ENCODE data around the gene PRAC2. TPM values are rescaled to one million over a fixed set of nuclear protein-coding genes. Genes with fewer than 3 reads are reported as not detected.
"Not testable (repeated sequence)": the region's sequence is repeated elsewhere in the genome, so short reads cannot be mapped to it uniquely, and the experiment has no call there.

The PRAC2 gene
- total RNA-seq, 2 experiments from 2014 or later = not detected

- Mint-ChIP-seq H3K4me1 (ENCODE audit: low read depth) (no peaks in the 10 kb centered on the region), H3K27me3 (ENCODE audit: low read depth) (peaks cover 46% of the 10 kb centered on the region), H3K36me3 (ENCODE audit: low read depth) (no peaks in the 10 kb centered on the region), H3K9me3 (ENCODE audit: insufficient read depth) (no peaks in the 10 kb centered on the region), H3K27ac (no peak overlapping the region), H3K4me3 (no peak overlapping the region)
- DNase-seq (no peak), ATAC-seq (no peak)
- POLR2A ChIA-PET = no interaction called here
- CTCF ChIA-PET = interaction anchor here (2.4 kb wide), 1 partner anchor 13 kb away, joined by 6 read pairs; the partner anchor contains the start of gene PRAC2
Measured at GRCh38 chr17:48711128-48711527, 11.9 kb upstream of the PRAC2 start.

- Mint-ChIP-seq H3K36me3 (ENCODE audit: low read depth) (peaks cover 4% of the 10 kb centered on the region), H3K4me3 (no peak overlapping the region), H3K4me1 (ENCODE audit: low read depth) (peaks cover 11% of the 10 kb centered on the region), H3K27me3 (ENCODE audit: low read depth) (peaks cover 49% of the 10 kb centered on the region), H3K27ac (no peak overlapping the region), H3K9me3 (ENCODE audit: insufficient read depth) (no peaks in the 10 kb centered on the region)
- ATAC-seq = no peak
- CTCF ChIA-PET = interaction anchor here (1.0 to 2.7 kb wide), 3 partner anchors 8 to 75 kb away, joined by 3 to 16 read pairs (median 7); partner anchors contain the start of gene PRAC2
- POLR2A ChIA-PET = no interaction called here
- no peak for DNase-seq
Measured at GRCh38 chr17:48715496-48716399, 7.2 kb upstream of the PRAC2 start.

GRCh38 chr17:48716549-48716948 lies 6.4 kb upstream of the PRAC2 start:
- H3K4me3 Mint-ChIP-seq = not testable (repeated sequence)
- H3K27me3 Mint-ChIP-seq (ENCODE audit: low read depth) = peaks cover 51% of the 10 kb centered on the region

GRCh38 chr17:48717367-48718226 lies 5.4 kb upstream of the PRAC2 start:
- H3K27me3 Mint-ChIP-seq (ENCODE audit: low read depth) = peaks cover 58% of the 10 kb centered on the region
- no peaks in the 10 kb centered on the region for H3K9me3 Mint-ChIP-seq (ENCODE audit: insufficient read depth)
- H3K4me3 Mint-ChIP-seq = no peak overlapping the region
- ChIA-PET POLR2A (no interaction called here), CTCF (interaction anchor here (0.6 to 2.7 kb wide), 8 partner anchors 10 to 161 kb away, joined by 3 to 16 read pairs (median 4); no protein-coding TSS in a partner anchor)
- H3K27ac Mint-ChIP-seq = no peak overlapping the region
- peaks cover 4% of the 10 kb centered on the region for H3K36me3 Mint-ChIP-seq (ENCODE audit: low read depth)
- no peak for ATAC-seq
- peaks cover 16% of the 10 kb centered on the region for H3K4me1 Mint-ChIP-seq (ENCODE audit: low read depth)
- DNase-seq = no peak

More at GRCh38 chr17:48716549-48716948, 6.4 kb upstream of the PRAC2 start:
- ATAC-seq; DNase-seq; H3K27ac Mint-ChIP-seq; POLR2A ChIA-PET; H3K9me3 Mint-ChIP-seq (ENCODE audit: insufficient read depth); H3K36me3 Mint-ChIP-seq (ENCODE audit: low read depth): not testable (repeated sequence)
- CTCF ChIA-PET = interaction anchor here (0.9 to 2.7 kb wide), 5 partner anchors 21 to 162 kb away, joined by 3 to 16 read pairs (median 5); no protein-coding TSS in a partner anchor
- peaks cover 11% of the 10 kb centered on the region for H3K4me1 Mint-ChIP-seq (ENCODE audit: low read depth)

GRCh38 chr17:48718227-48718760 lies 4.7 kb upstream of the PRAC2 start:
- ATAC-seq = no peak
- peaks cover 4% of the 10 kb centered on the region for H3K36me3 Mint-ChIP-seq (ENCODE audit: low read depth)
- CTCF ChIA-PET = interaction anchor here (1.0 to 2.7 kb wide), 6 partner anchors 9 to 161 kb away, joined by 3 to 16 read pairs (median 4); no protein-coding TSS in a partner anchor
- POLR2A ChIA-PET = no interaction called here
- no peaks in the 10 kb centered on the region for H3K9me3 Mint-ChIP-seq (ENCODE audit: insufficient read depth)
- peak overlapping the region; percentile 1 for H3K4me3 Mint-ChIP-seq
- DNase-seq = no peak
- peaks cover 63% of the 10 kb centered on the region for H3K27me3 Mint-ChIP-seq (ENCODE audit: low read depth)
- H3K27ac Mint-ChIP-seq = peak overlapping the region; percentile 20
- peaks cover 20% of the 10 kb centered on the region for H3K4me1 Mint-ChIP-seq (ENCODE audit: low read depth)

GRCh38 chr17:48718761-48719641 lies 4.0 kb upstream of the PRAC2 start:
- H3K27me3 Mint-ChIP-seq (ENCODE audit: low read depth) = peaks cover 70% of the 10 kb centered on the region
- ChIA-PET POLR2A (no interaction called here), CTCF (interaction anchor here (1.2 to 1.9 kb wide), 5 partner anchors 30 to 160 kb away, joined by 3 to 8 read pairs (median 4); no protein-coding TSS in a partner anchor)
- no peak for ATAC-seq
- no peaks in the 10 kb centered on the region for H3K9me3 Mint-ChIP-seq (ENCODE audit: insufficient read depth)
- H3K4me3 Mint-ChIP-seq = peak overlapping the region; percentile 38
- peak overlapping the region; percentile 52 for H3K27ac Mint-ChIP-seq
- H3K4me1 Mint-ChIP-seq (ENCODE audit: low read depth) = peaks cover 26% of the 10 kb centered on the region
- H3K36me3 Mint-ChIP-seq (ENCODE audit: low read depth) = peaks cover 4% of the 10 kb centered on the region
- no peak for DNase-seq

GRCh38 chr17:48719642-48720265 lies 3.2 kb upstream of the PRAC2 start:
- POLR2A ChIA-PET = no interaction called here
- H3K36me3 Mint-ChIP-seq (ENCODE audit: low read depth) = peaks cover 4% of the 10 kb centered on the region
- H3K4me1 Mint-ChIP-seq (ENCODE audit: low read depth) = peaks cover 33% of the 10 kb centered on the region
- H3K27me3 Mint-ChIP-seq (ENCODE audit: low read depth) = peaks cover 74% of the 10 kb centered on the region
- no peak for ATAC-seq
- DNase-seq = no peak
- H3K9me3 Mint-ChIP-seq (ENCODE audit: insufficient read depth) = no peaks in the 10 kb centered on the region
- peak overlapping the region; percentile 38 for H3K4me3 Mint-ChIP-seq
- H3K27ac Mint-ChIP-seq = no peak overlapping the region
- CTCF ChIA-PET = interaction anchor here (1.2 to 1.9 kb wide), 4 partner anchors 41 to 316 kb away, joined by 3 to 8 read pairs (median 6); no protein-coding TSS in a partner anchor

- Mint-ChIP-seq H3K4me1 (ENCODE audit: low read depth) (peaks cover 40% of the 10 kb centered on the region), H3K36me3 (ENCODE audit: low read depth) (peaks cover 4% of the 10 kb centered on the region), H3K9me3 (ENCODE audit: insufficient read depth) (no peaks in the 10 kb centered on the region), H3K27ac (peak overlapping the region; percentile 31), H3K27me3 (ENCODE audit: low read depth) (peaks cover 80% of the 10 kb centered on the region), H3K4me3 (no peak overlapping the region)
- DNase-seq (no peak), ATAC-seq (no peak)
- POLR2A ChIA-PET = interaction anchor here (0.6 kb wide), 1 partner anchor 15 kb away, joined by 3 read pairs; no protein-coding TSS in a partner anchor
- CTCF ChIA-PET = interaction anchor here (1.0 to 1.9 kb wide), 9 partner anchors 11 to 316 kb away, joined by 3 to 8 read pairs (median 4); no protein-coding TSS in a partner anchor
Measured at GRCh38 chr17:48720266-48721008, 2.5 kb upstream of the PRAC2 start.

- H3K4me1 Mint-ChIP-seq (ENCODE audit: low read depth) = peaks cover 44% of the 10 kb centered on the region
- no peak overlapping the region for H3K4me3 Mint-ChIP-seq
- ChIA-PET CTCF (interaction anchor here (1.0 to 1.7 kb wide), 6 partner anchors 11 to 315 kb away, joined by 3 to 5 read pairs (median 4); no protein-coding TSS in a partner anchor), POLR2A (interaction anchor here (0.6 kb wide), 2 partner anchors 14 to 100 kb away, joined by 3 read pairs; no protein-coding TSS in a partner anchor)
- ATAC-seq (no peak), DNase-seq (no peak)
- no peaks in the 10 kb centered on the region for H3K9me3 Mint-ChIP-seq (ENCODE audit: insufficient read depth)
- H3K27ac Mint-ChIP-seq = no peak overlapping the region
- H3K36me3 Mint-ChIP-seq (ENCODE audit: low read depth) = peaks cover 4% of the 10 kb centered on the region
- peaks cover 81% of the 10 kb centered on the region for H3K27me3 Mint-ChIP-seq (ENCODE audit: low read depth)
Measured at GRCh38 chr17:48721009-48721402, 2.0 kb upstream of the PRAC2 start.

Measured in activated CD8-positive, alpha-beta T cell treated with anti-CD3 and anti-CD28 coated beads, Interleukin-2, amount 10 ng/mL, durations not matched to agents 7 days and 5 days (primary cell).